Muscle layer of colon (tissue), 2 donors: ENCODE results near the gene SEZ6.

Experiments
- H3K27ac ChIP-seq: one replicate; pipeline ENCODE4 v1.7.0; 2013; ENCODE audit warnings: low read depth, mild to moderate bottlenecking, low read length, moderate library complexity
- H3K27me3 ChIP-seq, 2 donors: one replicate each; pipeline ENCODE4 v1.7.0; 2013; ENCODE audit warnings: low read length in 2 of 2, mild to moderate bottlenecking in 2 of 2; ENCODE audit not compliant: insufficient read depth in 2 of 2, control insufficient read depth in 1 of 2
- H3K36me3 ChIP-seq: one replicate; pipeline ENCODE4 v1.7.0; 2013; ENCODE audit warnings: mild to moderate bottlenecking, low read length; ENCODE audit not compliant: insufficient read depth
- H3K4me1 ChIP-seq: one replicate; pipeline ENCODE4 v1.7.0; 2013; ENCODE audit warnings: mild to moderate bottlenecking, low read length; ENCODE audit not compliant: insufficient read depth
- H3K4me3 ChIP-seq, 2 donors: one replicate each; pipeline ENCODE4 v1.7.0; 2013; ENCODE audit warnings: low read length in 2 of 2, low read depth in 1 of 2, mild to moderate bottlenecking in 1 of 2, moderate library complexity in 1 of 2
- H3K9ac ChIP-seq: one replicate; pipeline ENCODE4 v1.7.0; 2013; ENCODE audit warnings: low read length
- H3K9me3 ChIP-seq: one replicate; pipeline ENCODE4 v1.7.0; 2013; ENCODE audit warnings: mild to moderate bottlenecking, low read length
- donor health status: abdominal sarcoma.
- donor health status: Adenocarcinoma of cecum.

Gene SEZ6

DNA sequence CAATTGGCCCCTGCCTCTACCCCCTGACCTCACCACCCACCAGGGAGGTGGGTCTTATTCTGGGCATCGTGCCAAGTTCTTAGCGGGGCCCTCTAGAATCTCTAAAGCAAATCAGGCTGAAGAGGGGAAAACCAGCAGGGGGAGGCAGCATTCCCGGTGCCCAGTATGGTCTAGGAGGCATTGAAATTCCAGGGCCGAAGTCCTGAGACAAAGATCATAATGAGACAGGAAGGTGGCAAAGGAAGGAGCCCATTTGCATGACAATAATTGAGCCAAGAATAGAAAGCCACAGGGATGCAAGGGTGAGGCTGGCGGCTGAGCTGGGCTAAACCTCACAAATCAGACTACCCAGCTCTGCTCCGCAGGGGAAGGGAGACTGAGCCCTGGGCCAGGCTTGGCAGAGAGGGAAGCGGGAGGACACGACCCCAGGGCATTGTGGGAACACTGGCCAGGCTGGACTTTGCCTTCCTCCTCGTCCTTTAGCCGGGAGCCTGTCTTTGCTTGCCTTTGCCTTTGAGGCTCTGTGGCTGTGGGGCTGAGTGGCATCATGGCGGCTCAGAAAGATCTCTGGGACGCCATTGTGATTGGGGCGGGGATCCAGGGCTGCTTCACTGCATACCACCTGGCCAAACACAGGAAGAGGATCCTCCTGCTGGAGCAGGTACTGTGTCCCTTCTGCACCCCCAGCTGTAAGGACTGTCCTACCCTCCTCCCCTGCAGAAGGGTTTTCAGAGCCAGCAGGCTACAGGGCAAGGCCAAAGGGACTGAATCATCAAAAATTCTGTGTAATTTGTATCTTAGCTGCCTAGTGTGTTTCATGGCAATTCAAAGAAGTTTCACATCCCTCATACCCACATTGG, 37.1 kb upstream of the SEZ6 start, which contains the start of gene PIPOX:
TSS of gene PIPOX (plus strand) at position 463 of the 860 bp plus-strand sequence. CDS start at position 548, 85 bp downstream.
- Histone ChIP-seq H3K9me3 (no peaks in the 10 kb centered on the region), H3K4me3 (no peak within 1 kb of the TSS), H3K4me1 (no peaks in the 10 kb centered on the region), H3K36me3 (peaks cover 7% of the 10 kb centered on the region), H3K27ac (peak within 1 kb of the TSS; percentile 16), H3K27me3 (no peaks in the 10 kb centered on the region), H3K9ac (no peak within 1 kb of the TSS)

DNA sequence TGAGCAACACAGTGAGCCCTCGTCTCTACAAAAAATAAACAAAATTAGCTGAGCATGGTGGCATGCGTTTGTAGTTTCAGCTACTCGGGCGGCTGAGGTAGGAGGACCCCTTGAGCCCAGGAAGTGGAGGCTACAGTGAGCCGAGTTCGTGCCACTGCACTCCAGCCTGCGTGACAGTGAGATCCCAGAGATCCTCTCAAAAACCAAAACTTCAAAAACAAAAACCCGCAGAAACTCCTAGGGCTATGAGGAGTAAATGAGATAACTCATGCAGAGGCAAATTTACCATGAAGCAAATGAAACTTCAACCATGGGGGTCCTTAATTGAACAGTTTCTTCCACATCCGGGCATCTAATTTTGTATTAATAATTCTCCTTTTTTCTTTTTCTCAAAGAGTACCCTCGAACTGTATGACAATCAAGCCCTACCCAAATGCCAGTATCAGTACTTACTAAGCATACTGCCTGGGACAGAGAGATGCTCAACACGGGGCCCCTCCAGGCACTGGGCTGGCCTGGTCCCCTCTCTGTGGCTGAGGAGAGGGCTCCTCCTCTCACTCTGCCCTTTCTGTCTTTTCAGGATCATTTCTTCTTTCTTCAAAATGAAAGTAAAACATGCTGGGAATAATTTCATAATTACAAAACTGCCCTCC, 36.3 kb upstream of the SEZ6 start:
- Histone ChIP-seq H3K4me1 (no peaks in the 10 kb centered on the region), H3K36me3 (peaks cover 7% of the 10 kb centered on the region), H3K9ac (no peak overlapping the region), H3K9me3 (no peaks in the 10 kb centered on the region), H3K27ac (no peak overlapping the region), H3K4me3 (no peak overlapping the region), H3K27me3 (no peaks in the 10 kb centered on the region)

DNA sequence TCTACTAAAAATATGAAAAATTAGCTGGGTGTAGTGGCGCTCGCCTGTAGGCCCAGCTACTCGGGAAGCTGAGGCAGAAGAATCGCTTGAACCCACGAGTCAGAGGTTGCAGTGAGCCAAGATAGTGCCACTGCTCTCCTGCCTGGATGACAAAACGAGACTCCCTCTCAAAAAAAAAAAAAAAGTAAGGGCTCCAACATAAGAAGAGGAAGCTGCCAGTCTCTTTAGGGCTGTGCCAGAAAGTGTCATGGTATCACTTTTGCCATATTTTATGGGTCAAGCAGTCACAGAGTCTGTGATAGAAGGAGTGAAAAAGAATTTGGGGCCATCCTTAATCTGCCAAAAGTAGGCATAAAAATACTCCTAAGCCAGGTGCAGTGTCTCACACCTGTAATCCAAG, 35.7 kb upstream of the SEZ6 start:
- no peak overlapping the region for H3K27ac ChIP-seq
- peaks cover 7% of the 10 kb centered on the region for H3K36me3 ChIP-seq
- H3K4me1 ChIP-seq: no peaks in the 10 kb centered on the region
- H3K9me3 ChIP-seq: no peaks in the 10 kb centered on the region
- no peak overlapping the region for H3K4me3 ChIP-seq
- no peak overlapping the region for H3K9ac ChIP-seq
- H3K27me3 ChIP-seq: no peaks in the 10 kb centered on the region

DNA sequence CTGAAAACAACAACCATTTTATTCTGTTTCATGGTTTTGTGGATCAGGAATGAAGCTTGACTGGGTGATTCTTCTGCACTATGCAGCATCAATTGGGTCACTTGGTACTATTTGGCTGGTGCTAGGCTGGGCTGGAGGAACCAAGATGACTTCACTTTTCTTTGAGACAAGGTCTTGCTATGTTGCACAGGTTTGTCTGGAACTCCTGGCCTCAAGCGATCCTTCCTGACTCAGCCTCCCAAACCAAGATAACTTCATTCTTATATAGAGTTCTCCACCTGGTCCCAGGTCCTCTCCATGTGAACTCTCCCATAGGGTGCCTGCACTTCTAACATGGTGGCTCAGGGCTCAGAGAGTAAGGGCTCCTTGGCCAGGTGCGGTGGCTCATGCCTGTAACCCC, 35.3 kb upstream of the SEZ6 start:
- H3K36me3 ChIP-seq: peaks cover 7% of the 10 kb centered on the region
- no peak overlapping the region for H3K4me3 ChIP-seq
- no peak overlapping the region for H3K27ac ChIP-seq
- no peaks in the 10 kb centered on the region for H3K27me3 ChIP-seq
- no peaks in the 10 kb centered on the region for H3K4me1 ChIP-seq
- H3K9ac ChIP-seq: no peak overlapping the region
- no peaks in the 10 kb centered on the region for H3K9me3 ChIP-seq

DNA sequence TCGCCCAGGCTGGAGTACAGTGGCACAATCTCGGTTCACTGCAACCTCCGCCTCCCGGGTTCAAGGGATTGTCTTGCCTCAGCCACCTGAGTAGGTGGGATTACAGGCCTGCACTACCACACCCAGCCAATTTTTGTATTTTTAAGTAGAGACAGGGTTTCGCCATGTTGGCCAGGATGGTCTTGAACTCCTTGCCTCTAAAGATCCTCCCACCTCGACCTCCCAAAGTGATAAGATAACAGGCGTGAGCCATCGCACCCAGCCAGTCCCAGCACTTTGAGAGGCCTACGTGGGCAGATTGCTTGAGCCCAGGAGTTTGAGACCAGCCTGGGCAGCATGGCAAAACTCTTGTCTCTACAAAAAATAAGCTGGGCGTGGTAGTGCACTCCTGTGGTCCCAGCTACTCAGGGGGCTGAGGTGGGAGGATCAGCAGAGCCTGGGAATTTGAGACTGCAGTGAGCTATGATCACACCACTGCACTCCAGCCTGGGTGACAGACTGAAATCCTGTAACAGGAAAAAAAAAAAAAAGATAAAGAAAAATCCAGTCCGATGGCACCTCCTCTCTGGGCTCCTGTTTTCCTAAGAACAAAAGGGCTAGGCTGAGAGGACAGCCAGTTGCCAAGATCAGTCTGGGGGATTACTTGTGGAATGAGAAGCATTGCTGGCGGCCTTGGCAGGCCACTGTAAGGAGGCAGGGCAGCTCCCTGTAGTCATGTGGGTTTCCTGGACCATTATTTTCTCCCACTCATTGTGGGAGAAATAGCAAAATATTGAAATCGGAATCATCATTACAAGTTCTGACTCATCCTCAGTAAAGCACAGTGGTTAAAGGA, 34.1 kb upstream of the SEZ6 start:
- no peaks in the 10 kb centered on the region for H3K4me1 ChIP-seq
- H3K9ac ChIP-seq: no peak overlapping the region
- no peak overlapping the region for H3K4me3 ChIP-seq
- H3K36me3 ChIP-seq: no peaks in the 10 kb centered on the region
- no peaks in the 10 kb centered on the region for H3K9me3 ChIP-seq
- no peaks in the 10 kb centered on the region for H3K27me3 ChIP-seq
- no peak overlapping the region for H3K27ac ChIP-seq

DNA sequence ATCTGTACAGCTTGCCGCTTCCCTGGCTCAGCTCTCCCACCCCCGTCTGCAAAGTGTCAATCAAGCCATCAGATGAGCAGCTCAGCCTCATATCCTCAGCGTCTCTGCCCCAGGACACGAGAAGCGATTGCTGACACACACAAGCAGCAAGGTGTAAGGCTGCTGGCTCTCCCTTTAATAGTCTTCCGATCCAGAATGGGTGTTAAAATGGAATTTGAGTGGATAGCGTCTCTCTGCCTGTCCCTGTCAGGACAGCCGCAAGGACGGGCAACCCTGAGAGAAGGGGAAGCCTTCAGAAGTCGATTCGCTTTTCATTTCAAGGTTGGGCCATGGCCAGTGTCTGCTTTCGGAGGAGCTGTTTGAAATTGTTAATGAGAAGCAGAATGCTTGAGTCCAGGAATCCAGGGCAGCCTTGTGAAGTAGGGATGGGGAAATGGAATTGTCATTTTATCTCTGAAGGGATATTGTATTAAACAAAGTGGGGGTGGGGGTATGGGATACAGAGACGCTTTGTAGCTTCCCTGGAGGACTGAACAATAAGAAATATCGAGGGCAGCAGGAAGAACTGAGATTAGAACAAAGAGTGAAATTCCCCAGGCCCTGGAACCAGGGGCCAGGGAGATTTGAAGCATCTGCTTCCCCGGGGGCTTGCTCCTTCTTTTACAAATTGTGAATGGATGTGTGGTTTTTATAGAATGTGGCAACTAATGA, 32.4 kb upstream of the SEZ6 start:
- Histone ChIP-seq H3K9ac (no peak overlapping the region), H3K9me3 (no peaks in the 10 kb centered on the region), H3K4me3 (no peak overlapping the region), H3K27ac (no peak overlapping the region), H3K36me3 (no peaks in the 10 kb centered on the region), H3K4me1 (no peaks in the 10 kb centered on the region), H3K27me3 (no peaks in the 10 kb centered on the region)

DNA sequence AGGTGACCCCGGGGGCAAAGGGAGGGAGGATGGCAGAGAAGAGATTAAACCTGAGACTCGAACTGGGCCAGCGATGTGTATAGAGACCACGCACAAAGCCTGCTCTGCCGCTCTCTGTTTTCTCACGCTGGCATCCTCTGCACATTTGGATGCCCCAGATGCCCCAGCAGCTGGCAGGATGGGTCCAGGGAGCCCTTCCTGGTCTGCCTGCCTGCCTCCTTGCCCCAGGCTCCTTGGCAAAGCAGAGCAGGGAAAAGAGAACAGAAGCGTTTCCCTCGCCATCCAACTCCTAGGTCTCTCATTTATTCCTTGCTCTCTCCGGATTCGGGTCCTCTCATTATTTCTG, 31.9 kb upstream of the SEZ6 start:
- H3K4me1 ChIP-seq: no peaks in the 10 kb centered on the region
- no peaks in the 10 kb centered on the region for H3K9me3 ChIP-seq
- H3K27ac ChIP-seq: no peak overlapping the region
- no peak overlapping the region for H3K9ac ChIP-seq
- H3K4me3 ChIP-seq: no peak overlapping the region
- no peaks in the 10 kb centered on the region for H3K27me3 ChIP-seq
- no peaks in the 10 kb centered on the region for H3K36me3 ChIP-seq

DNA sequence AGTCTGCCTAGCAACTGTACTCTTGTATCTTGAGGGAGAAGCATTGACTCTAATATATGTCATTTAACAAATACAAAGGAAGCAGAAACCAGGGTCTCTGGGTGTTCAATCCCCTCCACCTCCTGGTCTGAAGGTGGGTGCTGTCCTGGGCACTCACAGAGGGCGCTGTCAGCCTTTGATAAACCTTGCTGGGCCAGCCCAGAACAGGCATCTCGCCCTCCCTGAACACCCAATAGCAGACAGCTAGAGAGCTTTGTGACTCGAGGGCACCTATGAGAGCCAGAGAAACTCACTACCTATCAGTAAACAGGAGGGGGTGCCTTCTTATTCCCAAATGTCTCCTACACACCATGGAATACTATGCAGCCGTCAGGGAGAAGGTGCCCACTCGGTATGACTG, 30.8 kb upstream of the SEZ6 start:
- H3K9ac ChIP-seq: no peak overlapping the region
- no peaks in the 10 kb centered on the region for H3K36me3 ChIP-seq
- H3K27ac ChIP-seq: no peak overlapping the region
- H3K9me3 ChIP-seq: no peaks in the 10 kb centered on the region
- no peaks in the 10 kb centered on the region for H3K27me3 ChIP-seq
- H3K4me1 ChIP-seq: no peaks in the 10 kb centered on the region
- no peak overlapping the region for H3K4me3 ChIP-seq

DNA sequence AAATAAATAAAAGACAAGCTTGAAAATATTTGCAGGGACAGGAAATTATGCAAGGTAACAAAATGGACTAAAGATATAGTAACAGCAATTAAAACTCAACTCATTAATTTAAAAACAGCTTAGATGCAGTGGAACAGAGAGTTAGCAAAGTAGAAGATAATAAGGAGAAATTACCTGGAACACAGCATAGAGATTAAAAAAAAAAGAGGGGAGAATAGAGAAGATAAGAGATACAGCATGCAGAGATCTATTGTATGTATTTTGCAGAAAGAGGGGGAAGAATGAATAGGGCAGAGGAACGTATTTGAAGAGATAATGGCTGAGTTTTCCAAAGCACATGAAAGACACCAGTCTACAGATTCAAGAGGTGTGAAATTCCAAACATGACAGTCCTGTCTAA, 28.7 kb upstream of the SEZ6 start:
- no peaks in the 10 kb centered on the region for H3K4me1 ChIP-seq
- H3K4me3 ChIP-seq: no peak overlapping the region
- H3K9ac ChIP-seq: no peak overlapping the region
- H3K27me3 ChIP-seq: no peaks in the 10 kb centered on the region
- H3K27ac ChIP-seq: no peak overlapping the region
- no peaks in the 10 kb centered on the region for H3K36me3 ChIP-seq
- no peaks in the 10 kb centered on the region for H3K9me3 ChIP-seq

DNA sequence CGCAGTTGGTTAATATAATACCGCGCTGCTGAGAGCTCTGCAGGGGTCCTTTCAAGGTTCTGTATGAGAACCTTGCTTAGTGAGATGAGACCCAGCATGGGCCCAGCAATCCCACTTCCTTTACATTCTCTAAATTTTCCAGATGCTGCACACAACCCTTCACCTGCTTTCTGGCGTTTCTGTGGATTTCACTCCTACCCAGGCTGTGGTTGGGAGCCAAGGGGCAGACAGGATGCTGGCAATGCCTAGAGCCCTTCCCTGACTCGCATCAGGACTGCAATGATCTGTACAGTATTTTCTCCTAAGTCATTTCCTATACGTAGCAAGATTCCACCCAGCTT, 27.0 kb upstream of the SEZ6 start:
- Histone ChIP-seq H3K36me3 (no peaks in the 10 kb centered on the region), H3K9ac (no peak overlapping the region), H3K27me3 (no peaks in the 10 kb centered on the region), H3K4me3 (no peak overlapping the region), H3K4me1 (no peaks in the 10 kb centered on the region), H3K27ac (no peak overlapping the region), H3K9me3 (no peaks in the 10 kb centered on the region)
